SIG-M5 (cell line): ENCODE data around the gene MTNR1A.
"Not testable (repeated sequence)": the region's sequence is repeated elsewhere in the genome, so short reads cannot be mapped to it uniquely, and the experiment has no call there.

ENCODE experiments used
- DNase-seq: peaks from one replicate; lab custom pipeline; 2025; lab: John Stamatoyannopoulos, UW

Gene MTNR1A

GRCh38 chr4:186561748-186562147, 6.4 kb upstream of the MTNR1A start:
- no peak for DNase-seq

- no peak for DNase-seq
Measured at GRCh38 chr4:186560647-186561046, 5.3 kb upstream of the MTNR1A start.

GRCh38 chr4:186557486-186557885, 2.1 kb upstream of the MTNR1A start:
- no peak for DNase-seq

- no peak for DNase-seq
Measured at GRCh38 chr4:186557061-186557460, 1.7 kb upstream of the MTNR1A start.

- DNase-seq: no peak
Measured at GRCh38 chr4:186554539-186554913, 841 bp downstream of the MTNR1A start.

- no peak for DNase-seq
Measured at GRCh38 chr4:186553717-186554116, 1.6 kb downstream of the MTNR1A start.

- DNase-seq: no peak
Measured at GRCh38 chr4:186551849-186552248, 3.5 kb downstream of the MTNR1A start.

- DNase-seq: no peak
Measured at GRCh38 chr4:186545436-186545835, 9.9 kb downstream of the MTNR1A start.

GRCh38 chr4:186543206-186543605, 12.2 kb downstream of the MTNR1A start:
- DNase-seq: no peak

- no peak for DNase-seq
Measured at GRCh38 chr4:186541801-186542200, 13.6 kb downstream of the MTNR1A start.

- no peak for DNase-seq
Measured at GRCh38 chr4:186537843-186538521, 17.4 kb downstream of the MTNR1A start.

GRCh38 chr4:186536285-186536684, 19.1 kb downstream of the MTNR1A start:
- no peak for DNase-seq

GRCh38 chr4:186534056-186534455, 21.3 kb downstream of the MTNR1A start:
- no peak for DNase-seq

GRCh38 chr4:186523927-186524326, 31.4 kb downstream of the MTNR1A start:
- DNase-seq: not testable (repeated sequence)

- DNase-seq: no peak
Measured at GRCh38 chr4:186516287-186516686, 39.1 kb downstream of the MTNR1A start.

GRCh38 chr4:186514271-186514950, 41.0 kb downstream of the MTNR1A start:
- no peak for DNase-seq

GRCh38 chr4:186504771-186505170, 50.6 kb downstream of the MTNR1A start:
- not testable (repeated sequence) for DNase-seq

- no peak for DNase-seq
Measured at GRCh38 chr4:186502231-186502630, 53.1 kb downstream of the MTNR1A start.

GRCh38 chr4:186501554-186501953, 53.8 kb downstream of the MTNR1A start:
- DNase-seq: no peak

- DNase-seq: no peak
Measured at GRCh38 chr4:186500721-186501304, 54.6 kb downstream of the MTNR1A start.

GRCh38 chr4:186499467-186499866, 55.9 kb downstream of the MTNR1A start:
- no peak for DNase-seq

- no peak for DNase-seq
Measured at GRCh38 chr4:186497043-186497442, 58.3 kb downstream of the MTNR1A start.

GRCh38 chr4:186494496-186494895, 60.9 kb downstream of the MTNR1A start:
- no peak for DNase-seq
